NCI-H526 treated with DMSO at 0.1 percent for 48 hours (cell line): ENCODE data around the gene HSPB2.

Source experiments
- DNase-seq: peaks from one replicate; lab custom pipeline; 2025; lab: John Stamatoyannopoulos, UW

HSPB2 gene

GRCh38 chr11:111938687-111939160, 26.2 kb downstream of the HSPB2 start:
- no peak for DNase-seq

GRCh38 chr11:111939836-111940604, 27.5 kb downstream of the HSPB2 start:
- DNase-seq, result peak; percentile 93

GRCh38 chr11:111941963-111942362, 29.4 kb downstream of the HSPB2 start:
- DNase-seq, result no peak

GRCh38 chr11:111942829-111943228, 30.3 kb downstream of the HSPB2 start:
- no peak for DNase-seq

GRCh38 chr11:111944139-111944538, 31.6 kb downstream of the HSPB2 start:
- no peak for DNase-seq

GRCh38 chr11:111944651-111945051, 32.1 kb downstream of the HSPB2 start:
- DNase-seq, result no peak

GRCh38 chr11:111945198-111945597, 32.7 kb downstream of the HSPB2 start:
- no peak for DNase-seq

- DNase-seq, result no peak
Measured at GRCh38 chr11:111946499-111946898, 34.0 kb downstream of the HSPB2 start.

- DNase-seq, result no peak
Measured at GRCh38 chr11:111947143-111947542, 34.6 kb downstream of the HSPB2 start.

GRCh38 chr11:111949519-111950426, 37.2 kb downstream of the HSPB2 start:
- DNase-seq, result no peak

- no peak for DNase-seq
Measured at GRCh38 chr11:111951565-111951964, 39.0 kb downstream of the HSPB2 start.

GRCh38 chr11:111954154-111954553, 41.6 kb downstream of the HSPB2 start:
- DNase-seq, result no peak

GRCh38 chr11:111957663-111958444, 45.3 kb downstream of the HSPB2 start:
- no peak for DNase-seq

- no peak for DNase-seq
Measured at GRCh38 chr11:111960916-111961315, 48.4 kb downstream of the HSPB2 start.

GRCh38 chr11:111961389-111962300, 49.1 kb downstream of the HSPB2 start:
- DNase-seq, result no peak
